SKM-1 treated with dmso at 0.1 percent for 144 hours (cell line): ENCODE data around the gene TNFRSF8.
"Not testable (repeated sequence)": the region's sequence is repeated elsewhere in the genome, so short reads cannot be mapped to it uniquely, and the experiment has no call there.

ENCODE experiments used
- DNase-seq: peaks from one replicate; lab custom pipeline; 2025; ENCODE audit not compliant: unreplicated experiment; lab: John Stamatoyannopoulos, UW

Gene TNFRSF8

DNA sequence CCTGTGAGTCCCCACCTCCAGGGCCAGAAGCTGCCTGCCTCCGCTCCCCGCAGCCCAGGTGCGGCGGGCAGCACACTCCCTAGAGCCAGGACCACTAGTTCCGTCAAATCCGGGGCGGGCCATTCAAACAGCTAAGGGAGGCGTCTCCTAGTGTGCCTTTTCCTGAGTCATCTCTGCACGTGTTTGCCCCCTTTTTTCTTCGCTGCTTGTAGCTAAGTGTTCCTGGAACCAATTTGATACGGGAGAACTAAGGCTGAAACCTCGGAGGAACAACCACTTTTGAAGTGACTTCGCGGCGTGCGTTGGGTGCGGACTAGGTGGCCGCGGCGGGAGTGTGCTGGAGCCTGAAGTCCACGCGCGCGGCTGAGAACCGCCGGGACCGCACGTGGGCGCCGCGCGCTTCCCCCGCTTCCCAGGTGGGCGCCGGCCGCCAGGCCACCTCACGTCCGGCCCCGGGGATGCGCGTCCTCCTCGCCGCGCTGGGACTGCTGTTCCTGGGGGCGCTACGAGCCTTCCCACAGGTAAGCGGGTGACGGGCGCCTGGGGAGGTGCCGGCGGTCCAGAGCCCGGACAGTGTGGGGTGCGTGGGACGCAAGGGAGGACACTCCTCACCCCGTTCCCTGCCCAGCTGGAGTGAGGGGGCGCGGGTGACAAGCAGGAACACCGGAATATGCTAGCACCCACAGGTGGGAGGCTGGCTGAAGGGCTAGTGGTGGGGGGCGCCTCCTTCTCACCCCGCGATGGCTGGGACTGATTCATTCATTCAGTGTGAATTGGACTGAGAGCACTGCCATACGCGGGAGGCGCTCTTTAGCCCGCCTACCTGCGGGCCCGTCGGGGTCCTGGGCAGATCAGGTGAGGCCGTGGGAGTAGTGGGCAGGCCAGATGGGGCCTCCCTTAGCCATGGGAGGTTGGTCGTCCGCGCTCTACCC, at the start of gene TNFRSF8:
TNFRSF8 (plus strand) TSS at position 163 of the 932 bp plus-strand sequence; CDS start at position 459, 296 bp downstream.
- no peak for DNase-seq

DNA sequence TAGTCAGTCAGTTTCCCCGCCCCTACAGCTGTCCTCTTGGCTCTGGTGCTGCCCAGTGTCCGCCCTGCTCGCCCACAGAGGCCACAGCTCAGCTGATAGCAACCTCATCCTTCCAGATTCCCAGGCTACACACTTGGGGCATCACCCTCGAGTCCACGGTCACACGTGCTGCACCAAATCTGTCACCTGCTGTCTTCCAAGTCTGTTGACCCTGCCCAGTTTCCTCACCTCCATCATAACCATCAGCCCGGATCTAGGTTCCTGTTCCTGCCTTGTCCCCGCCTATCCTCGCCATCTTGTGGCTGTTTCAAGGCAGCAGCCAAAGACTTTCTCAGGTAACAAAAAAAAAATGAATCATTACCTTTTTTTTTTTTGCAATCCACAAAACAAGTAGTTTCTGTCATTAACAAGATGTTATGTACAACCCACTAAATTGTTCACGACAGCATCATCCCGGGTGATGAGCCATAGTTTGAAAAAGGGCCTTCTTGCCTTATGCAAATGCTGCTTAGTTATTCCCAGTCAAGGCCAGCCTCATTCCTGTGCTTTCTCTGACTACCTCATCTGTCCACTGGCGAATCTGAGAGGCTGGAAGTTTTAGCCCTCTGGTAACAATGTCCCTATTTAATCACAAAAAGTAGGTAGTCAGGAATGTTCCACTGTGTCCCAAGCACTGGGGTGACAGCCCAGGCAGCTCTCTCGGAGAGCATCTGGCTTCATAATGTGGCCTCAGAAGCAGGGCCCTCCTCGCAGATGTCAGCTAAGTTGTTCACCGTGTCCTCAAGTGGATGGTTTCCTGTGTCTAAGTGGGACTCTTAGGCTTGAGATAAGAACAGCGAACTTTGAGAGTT, 48.7 kb upstream of the TNFRSF8 start:
- no peak for DNase-seq

DNA sequence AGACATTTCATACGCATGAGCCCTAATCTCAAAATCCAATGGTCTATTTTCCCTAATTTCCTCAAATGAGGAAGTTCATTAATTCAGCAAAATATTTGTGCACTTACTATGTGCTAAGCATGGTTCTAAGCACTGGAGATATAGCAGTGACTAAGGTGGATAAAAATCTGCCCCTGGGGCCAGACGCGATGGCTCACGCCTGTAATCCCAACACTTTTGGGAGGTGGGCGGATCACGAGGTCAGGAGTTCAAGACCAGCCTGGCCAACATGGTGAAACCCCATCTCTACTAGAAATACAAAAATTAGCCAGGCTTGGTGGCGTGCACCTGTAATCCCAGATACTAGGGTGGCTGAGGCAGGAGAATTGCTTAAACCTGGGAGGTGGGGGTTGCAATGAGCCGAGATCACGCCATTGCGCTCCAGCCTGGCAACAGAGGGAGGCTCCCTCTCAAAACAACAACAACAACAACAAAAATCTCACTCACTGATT, 48.1 kb upstream of the TNFRSF8 start:
- DNase-seq: no peak

DNA sequence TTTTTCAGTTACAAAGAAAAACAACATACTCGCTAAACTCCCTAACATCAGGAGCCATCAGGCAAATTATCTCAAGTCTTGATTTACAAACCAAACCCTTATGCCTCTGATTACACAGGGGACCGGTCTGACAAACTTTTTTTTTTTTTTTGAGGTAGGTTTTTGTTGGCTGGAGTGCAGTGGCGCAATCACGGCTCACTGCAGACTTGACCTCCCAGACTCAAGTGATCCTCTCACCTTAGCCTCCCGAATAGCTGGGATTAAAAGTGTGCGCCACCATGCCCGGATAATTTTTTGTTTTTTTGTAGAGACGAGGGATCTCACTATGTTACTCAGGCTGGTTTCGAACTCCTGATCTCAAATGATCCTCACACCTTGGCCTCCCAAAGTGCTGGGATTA, 47.6 kb upstream of the TNFRSF8 start:
- no peak for DNase-seq

DNA sequence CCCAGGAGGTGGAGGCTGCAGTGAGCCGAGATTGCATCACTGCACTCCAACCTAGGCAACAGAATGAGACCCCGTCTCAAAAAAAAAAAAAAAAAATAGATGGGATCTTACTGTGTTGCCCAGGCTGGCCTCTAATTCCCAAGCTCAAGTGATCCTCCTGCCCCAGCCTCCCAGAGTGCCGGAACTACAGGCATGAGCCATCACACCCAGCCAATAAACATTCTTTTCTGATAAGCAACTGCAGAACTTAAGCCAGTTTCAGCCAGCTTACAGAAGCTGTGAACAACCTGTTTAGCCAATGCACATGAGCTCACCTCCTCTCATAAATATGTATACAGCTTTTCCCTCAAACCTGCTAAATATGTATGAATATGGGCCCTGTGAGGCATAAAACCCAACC, 46.9 kb upstream of the TNFRSF8 start:
- no peak for DNase-seq

DNA sequence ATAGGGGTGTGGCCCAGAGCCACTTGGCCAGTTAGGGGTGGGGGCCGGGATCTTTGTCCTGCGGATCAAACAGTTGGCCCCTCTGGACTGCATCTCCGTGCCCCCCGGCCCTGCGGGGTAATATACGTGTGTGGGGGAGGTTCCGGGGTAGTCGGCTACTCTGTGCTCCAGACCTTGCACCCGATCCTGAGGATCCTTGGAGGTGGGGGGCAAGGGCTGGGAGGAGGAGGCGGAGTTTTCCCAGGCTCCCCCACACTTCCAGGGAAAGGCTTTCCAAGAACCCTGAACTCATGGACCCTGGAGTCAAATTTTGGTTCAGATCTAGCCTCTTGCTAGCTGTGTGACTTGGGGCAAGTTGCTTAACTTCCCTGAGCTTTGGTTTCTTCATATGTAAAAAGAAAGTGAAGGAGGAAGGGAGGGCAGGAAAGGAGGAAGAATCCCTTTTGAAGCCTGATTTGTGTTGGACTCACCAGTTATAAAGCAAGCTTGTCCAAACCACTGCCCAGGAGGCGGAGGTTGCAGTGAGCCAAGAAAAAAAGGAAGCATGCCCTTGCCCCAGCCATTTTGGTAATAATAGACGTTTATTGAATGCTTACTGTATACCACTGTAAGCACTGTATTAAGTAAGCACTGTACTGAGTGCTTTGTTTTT, 43.1 kb upstream of the TNFRSF8 start:
- DNase-seq: peak; percentile 76

DNA sequence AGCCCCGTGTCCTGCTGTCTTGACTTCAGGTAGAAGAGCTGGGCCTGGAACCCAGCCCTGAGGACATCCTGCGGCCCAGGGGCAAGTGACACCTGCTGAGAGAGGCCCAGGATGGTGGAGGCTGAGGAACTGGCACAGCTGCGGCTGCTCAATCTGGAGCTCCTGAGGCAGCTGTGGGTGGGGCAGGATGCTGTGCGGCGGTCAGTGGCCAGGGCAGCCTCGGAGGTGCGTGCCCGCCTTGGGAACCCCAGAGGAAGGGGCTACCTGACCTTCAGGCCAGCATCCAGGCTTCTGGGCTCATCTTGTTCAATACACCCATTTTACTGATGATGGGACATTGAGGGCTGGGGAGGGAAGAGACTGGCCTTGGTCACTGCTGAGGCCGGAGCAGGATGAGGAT, 41.5 kb upstream of the TNFRSF8 start:
- no peak for DNase-seq

DNA sequence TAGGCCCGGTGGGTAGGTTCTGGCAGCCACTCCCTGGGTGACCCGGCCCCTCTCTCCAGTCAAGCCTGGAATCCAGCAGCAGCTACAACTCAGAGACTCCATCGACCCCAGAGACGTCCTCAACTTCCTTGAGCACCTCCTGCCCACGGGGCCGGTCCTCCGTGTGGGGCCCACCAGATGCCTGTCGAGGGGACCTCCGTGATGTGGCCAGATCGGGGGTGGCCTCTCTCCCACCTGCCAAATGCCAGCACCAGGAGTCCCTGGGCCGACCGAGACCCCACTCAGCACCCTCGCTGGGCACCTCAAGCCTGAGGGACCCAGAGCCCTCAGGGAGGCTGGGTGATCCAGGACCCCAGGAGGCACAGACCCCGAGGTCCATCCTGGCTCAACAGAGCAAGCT, 41.1 kb upstream of the TNFRSF8 start:
- DNase-seq: no peak

DNA sequence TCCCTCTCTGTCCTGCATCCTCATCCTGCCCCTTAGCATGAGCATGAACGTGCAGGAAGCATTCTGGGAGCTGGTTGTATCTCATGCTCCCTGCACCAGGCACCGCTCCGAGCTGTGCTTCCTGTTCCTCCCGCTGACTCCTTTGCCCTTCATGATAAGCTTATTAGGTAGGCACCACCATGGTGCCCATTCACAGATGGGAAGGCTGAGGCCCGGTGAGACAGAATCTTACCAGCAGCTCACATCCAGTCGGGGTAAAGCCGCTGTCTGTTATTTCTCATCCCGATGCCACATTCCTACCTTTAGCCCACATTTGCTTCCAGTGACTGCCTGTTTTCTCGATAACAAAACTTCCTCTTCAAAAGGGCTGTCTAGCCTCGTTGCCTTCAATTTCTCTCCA, 36.5 kb upstream of the TNFRSF8 start:
- no peak for DNase-seq

DNA sequence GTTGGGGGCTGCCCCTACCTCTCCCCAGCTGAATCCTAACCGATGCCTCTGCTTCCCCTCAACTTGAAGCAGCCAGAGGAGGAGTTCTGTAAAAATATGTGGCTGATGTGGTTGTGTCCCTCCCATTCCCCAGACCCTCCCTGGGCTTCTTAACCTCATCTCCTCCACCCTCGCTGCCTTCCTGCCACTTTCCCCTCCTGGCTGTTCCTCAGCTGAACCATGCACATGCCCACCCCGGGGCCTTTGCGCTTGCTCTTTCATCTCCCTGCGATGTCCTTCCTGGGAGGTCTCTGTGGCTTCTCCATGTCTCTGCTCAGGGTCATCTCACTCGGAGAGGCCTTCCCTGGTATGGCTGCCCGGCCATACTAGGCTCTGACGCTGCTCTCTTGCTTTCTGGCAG, 34.9 kb upstream of the TNFRSF8 start:
- no peak for DNase-seq

DNA sequence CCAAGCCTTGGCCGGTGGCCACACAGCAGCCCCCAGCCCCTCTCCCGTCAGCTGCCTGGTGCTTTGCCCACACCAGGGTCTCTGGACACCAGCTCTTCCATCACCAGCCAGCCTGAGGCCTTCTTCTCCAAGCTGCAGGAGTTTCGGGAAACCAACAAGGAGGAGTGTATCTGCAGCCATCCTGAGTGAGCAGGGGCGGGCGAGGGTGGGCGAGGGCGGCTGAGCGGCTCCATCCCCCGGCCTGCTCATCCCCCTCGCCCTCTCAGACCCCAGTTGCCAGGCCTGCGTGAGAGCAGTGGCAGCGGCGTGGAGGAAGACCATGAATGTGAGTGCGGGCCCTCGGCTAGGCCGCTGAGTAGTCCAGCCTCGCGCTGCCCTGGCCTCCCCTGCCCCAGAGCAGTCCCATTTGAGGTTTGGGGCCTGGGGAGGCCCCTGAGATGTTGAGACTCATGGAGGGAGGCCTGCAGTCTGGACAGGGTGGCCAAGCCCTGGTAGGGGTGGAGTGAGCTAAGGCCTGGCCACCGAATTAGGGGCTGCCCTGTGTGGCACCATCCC, 34.1 kb upstream of the TNFRSF8 start:
- DNase-seq: no peak

DNA sequence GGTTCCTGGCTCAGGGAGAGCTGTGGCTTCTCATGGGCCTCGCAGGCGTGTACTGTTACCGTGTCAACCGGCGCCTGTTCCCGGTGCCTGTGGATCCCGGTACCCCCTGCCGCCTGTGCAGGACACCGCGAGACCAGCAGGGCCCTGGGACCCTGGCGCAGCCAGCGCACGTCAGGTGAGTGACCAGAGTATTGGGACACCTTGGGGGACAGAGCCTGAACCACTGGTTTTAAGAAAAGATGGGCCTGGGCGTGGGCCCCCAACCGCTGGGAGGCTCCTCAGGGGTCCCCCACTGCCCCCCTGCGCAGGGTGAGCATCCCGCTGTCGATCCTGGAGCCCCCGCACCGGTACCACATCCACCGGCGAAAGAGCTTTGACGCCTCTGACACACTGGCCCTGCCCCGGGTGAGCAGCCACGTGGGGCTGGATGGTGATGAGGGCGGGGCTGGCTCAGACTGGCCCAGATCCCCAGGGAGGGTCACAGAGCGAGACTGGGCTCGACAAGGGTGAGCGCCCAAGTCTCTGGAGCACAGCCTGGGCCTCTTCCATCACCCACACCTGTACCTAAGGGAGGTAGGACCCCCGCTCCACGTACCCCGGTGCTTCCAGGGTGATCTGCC, 33.3 kb upstream of the TNFRSF8 start:
- no peak for DNase-seq

DNA sequence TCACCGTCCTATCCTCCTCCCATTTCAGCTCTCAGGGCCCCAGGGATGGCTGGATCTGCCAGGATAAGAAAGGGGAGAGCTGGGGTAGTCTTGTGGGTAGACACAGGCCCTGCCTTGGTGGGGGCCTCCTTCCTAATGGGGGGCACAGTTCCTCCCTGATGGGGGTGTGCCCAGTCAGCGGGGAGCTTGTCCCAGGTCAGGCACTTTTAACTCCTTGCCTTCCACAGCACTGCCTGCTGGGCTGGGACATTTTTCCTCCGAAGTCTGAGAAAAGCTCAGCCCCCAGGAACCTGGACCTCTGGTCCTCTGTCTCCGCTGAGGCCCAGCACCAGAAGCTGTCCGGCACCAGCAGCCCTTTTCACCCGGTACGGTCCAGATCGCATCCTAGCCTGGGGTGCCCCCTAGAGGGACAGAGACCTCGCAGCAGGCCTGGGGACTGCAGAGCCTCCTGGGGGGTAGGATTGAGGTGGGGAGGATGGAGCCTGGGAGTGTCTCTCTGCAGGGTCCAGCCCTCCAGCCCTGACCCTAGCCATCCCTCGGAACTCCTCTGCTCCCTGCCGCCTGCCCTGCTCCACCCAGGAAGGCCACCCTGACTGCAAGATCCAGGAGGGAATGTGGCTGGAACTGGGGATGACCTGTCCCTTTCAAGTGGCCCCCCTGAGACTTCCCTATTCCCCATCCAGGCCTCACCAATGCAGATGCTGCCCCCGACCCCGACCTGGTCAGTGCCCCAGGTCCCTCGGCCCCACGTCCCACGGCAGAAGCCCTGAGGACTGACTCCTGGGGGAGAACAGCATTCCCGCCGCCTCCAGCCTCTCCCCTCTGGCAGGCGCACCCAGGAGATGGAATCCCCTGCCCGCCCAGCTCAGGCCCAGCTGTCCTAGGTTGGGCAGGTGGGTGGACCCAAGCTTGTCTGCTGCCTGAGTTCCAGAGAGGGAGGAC, 31.8 kb upstream of the TNFRSF8 start:
- DNase-seq: peak; percentile 12

DNA sequence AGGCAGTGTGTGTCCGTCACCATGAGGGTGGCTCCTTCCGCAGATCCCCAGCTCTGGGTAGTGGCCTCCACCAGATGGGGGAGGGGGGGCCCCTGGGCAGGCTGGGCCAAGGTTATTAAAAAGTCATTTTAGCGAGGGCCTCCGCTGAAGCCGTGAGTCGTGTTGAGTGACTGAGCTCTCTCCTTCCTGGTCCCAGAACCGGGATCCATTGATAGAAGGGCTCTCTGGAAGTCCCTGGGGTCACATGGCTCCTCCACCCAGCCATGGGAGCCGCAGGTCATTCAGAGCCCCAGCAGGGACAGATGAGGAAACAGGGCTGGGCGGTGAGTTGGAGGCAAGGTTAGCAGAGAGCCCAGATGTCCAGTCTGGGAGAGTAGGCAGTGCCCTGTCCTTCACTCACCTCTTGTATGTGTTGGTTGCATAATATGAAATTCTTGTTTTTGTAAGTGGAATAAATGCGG, 30.9 kb upstream of the TNFRSF8 start:
- no peak for DNase-seq

DNA sequence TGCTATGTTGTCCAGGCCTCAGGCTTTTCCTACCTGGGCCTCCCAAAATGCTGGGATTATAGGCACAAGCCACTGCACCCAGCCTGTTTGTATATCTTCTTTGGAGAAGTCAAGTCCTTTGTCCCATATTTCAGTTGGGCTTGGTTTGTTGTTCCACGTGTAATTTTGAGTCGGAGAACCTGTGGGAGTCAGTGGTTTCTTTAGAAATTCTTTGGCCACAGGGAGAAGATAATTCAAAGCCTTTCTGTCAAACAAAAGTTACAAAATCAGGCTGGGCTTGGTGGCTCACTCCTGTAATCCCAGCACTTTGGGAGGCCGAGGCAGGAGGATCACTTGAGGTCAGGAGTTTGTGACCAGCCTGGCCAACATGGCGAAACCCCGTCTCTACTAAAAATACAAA, 29.7 kb upstream of the TNFRSF8 start:
- not testable (repeated sequence) for DNase-seq

DNA sequence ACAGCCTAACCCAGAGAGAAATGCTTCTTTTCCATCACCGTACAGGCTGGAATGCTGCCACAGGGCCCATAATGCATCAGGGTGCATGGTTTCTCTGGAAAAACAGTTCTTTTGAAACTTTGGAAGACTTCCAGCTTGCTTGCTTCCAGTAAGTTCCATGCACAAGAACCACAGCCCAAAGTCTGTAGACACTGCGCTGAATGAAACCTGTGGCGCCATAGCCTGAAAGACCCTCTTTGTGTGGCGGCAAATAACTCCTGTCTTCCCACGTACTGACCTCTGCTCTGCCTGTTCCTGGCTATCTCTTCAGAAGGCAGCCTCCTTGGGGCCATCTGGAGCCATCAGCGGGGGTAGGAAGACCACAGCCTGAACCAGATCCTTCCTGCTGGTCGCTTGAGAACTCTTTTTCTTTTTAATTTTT, 28.7 kb upstream of the TNFRSF8 start:
- DNase-seq: no peak

DNA sequence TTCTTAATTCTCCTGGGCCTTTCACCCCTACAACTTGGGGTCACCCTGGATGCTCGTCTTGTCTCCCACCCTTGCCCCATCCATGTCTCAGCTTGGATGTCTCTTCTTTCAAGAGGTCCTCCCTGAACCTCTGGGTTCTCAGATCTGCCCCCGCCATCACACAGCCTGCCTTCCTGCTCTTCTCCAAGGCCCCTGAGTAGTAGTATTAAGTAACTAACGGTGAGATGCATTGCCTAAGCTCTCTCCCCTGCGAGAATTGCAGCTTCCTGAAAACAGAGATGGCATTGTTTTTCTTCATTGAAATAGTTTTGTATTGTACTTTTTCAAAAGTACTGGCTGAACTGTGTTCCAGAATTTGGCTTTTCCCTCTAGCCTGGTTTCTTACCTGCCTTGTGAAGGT, 27.8 kb upstream of the TNFRSF8 start:
- peak; percentile 76 for DNase-seq

DNA sequence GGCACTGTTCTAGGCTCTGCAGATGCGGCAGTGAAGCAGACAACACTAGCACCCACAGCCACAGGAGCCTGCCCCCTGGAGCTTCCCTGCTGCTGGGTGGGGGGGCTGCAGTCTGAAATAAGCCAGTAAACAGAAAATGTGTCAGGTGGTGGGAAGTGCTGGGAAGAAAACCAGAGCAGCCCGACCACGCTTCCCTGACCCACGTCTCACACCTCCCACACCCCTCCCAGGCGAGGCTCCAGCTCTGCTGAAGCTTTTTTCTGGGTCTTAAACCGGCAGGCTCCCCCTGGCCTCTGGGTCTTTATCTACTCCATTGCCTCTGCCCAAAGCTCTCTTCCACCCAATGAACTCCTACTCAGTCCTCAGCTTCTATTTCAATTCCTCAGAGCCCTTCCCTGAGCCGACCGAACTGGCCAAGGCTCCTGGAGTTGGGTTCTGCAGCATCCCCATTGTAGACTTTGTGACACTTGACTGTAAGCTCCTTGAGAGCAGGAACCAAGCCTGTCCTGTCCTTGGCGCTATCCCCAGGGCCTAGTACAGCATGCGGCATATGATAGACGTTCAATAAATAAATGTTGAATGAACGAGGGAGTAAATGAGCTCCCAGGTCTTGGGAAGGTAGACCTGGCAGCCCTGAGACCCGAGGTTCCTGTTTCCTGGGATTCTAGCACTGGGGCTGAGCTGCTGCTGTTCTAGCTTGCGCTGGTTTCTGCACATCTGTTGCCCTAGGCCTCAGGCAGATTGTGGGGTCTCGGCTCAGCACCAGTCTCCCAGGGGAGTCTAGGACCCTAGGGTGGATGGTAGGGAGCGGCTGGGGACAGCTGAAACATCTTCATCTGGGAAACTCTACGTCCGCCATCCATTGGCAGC, 25.4 kb upstream of the TNFRSF8 start:
- no peak for DNase-seq
